GM19099 (cell line): ENCODE data around the gene ABCC5.

ENCODE experiments used
- POLR2A ChIP-seq: IDR thresholded peaks from 3 replicates; pipeline ENCODE4 v1.6.1; 2011; ENCODE audit warnings: low read depth; ENCODE audit not compliant: insufficient read length; ENCODE audit errors: extremely low read depth

The ABCC5 gene

DNA sequence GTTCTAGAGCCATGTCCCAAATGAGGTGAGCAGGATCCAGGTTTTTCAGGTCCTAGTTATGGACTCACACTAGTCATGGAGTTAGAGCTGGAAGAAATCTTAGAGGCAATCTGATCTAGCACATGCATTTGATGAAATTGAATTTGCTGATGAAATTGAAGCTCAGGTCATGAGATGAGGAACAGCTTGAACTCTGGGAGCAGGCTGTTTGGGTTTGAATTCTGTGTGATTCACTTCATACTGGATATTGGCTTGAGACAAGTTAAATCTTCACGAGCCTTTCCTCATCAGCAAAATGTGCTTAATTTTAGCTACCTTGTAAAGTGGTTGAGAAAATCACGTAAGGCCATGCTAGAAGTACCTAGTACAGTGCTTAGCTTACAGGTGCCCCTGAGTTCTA, 99.5 kb downstream of the ABCC5 start:
- no peak for TF ChIP-seq POLR2A

DNA sequence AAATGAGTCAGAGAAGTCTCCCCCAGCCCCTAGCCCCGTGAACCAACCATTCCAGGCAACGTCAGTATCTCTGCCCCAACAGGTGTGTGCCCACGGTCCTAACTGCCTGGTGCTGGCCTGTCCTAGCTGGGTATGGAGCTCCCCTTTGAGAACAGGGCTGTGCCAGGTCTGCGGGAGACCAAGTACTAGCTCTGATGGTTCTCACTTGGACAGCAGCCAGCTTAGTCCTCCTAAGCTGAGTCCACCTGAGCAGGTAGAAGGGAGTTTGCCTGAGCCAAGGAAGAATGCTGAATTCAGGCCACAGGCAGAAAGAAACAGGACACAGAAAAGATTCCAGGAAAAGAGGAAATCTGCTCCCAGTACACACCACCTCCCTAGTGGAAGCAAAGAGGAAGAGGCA, 99.9 kb downstream of the ABCC5 start:
- no peak for TF ChIP-seq POLR2A

DNA sequence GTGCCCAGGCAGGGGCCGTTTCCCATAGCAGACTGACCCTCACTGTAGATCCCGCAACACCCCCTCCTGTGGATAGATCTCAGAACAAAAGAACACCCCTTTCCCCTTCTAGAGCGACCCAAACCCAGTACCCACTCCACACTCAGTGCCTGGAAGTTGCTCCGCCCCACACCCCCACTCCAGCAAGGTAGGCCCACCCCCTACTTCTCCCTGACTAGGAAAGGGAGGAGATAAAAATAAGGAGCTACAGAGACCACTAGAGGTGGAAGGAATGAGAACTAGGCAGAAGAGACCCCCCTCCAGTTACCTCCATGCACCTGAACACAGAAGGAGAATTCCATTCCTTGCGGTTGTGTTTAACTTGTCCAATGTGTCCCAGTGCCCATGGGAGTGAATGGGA, 102.8 kb downstream of the ABCC5 start:
- TF ChIP-seq POLR2A = no peak

GRCh38 chr3:183913580-183913920, 104.1 kb downstream of the ABCC5 start:
- TF ChIP-seq POLR2A = no peak

GRCh38 chr3:183912895-183913579, 104.6 kb downstream of the ABCC5 start:
- TF ChIP-seq POLR2A = no peak

GRCh38 chr3:183911763-183912506, 105.7 kb downstream of the ABCC5 start:
- no peak for TF ChIP-seq POLR2A

GRCh38 chr3:183911087-183911486, 106.6 kb downstream of the ABCC5 start:
- no peak for TF ChIP-seq POLR2A

DNA sequence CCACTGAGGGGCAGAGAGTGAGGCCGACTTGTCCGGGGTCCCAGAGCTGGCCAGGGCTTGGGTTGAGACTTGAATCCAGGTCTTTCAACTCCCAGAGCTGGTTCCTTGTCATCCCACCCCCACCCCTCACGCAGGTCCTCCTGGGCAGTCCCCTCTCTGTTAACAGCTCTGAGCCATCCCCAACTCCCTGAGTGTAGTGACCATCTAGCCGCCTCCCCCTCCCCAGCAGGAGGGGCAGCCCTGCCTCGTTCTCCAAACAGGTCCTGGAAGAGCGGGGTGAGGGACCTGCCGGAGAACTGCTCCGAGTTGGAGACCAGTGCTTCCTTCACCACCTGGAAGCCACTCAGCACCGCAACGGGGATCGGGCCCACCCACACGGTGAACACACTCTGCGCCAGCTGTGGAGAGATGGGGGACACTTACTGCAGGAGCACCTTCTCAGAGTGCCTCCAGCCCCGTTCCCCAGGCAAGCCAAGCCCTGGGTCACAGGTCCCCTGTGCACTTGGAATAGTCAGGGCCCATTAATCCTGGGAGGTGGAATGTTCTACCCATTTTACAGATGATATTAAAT, 108.6 kb downstream of the ABCC5 start:
- no peak for TF ChIP-seq POLR2A

GRCh38 chr3:183907911-183908331, 109.8 kb downstream of the ABCC5 start:
- no peak for TF ChIP-seq POLR2A

GRCh38 chr3:183907176-183907575, 110.5 kb downstream of the ABCC5 start:
- no peak for TF ChIP-seq POLR2A

GRCh38 chr3:183906234-183906921, 111.3 kb downstream of the ABCC5 start:
- no peak for TF ChIP-seq POLR2A

GRCh38 chr3:183904833-183905780, 112.6 kb downstream of the ABCC5 start:
- TF ChIP-seq POLR2A = no peak

DNA sequence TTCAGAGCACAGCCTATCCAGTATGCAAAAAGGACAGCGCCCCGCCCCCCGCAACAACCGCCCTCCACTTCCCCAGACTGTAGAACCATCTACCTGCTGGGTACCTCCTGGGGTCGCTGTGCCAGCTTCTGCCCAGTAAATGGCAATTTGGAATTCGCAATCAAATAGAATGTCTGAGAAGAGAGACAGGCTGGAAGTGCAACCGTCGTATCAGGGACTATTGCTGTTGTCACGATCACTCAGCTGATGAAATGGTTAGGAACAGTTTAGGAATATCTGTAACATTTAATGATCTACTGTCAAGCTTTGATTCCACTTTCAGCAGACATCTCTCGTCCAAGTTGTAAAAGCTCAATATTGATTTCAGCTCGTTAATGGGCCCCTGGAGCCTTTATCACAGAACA, 119.7 kb downstream of the ABCC5 start:
- TF ChIP-seq POLR2A = no peak

GRCh38 chr3:183897606-183898005, 120.1 kb downstream of the ABCC5 start:
- TF ChIP-seq POLR2A = no peak
